Stimulated activated CD8-positive, alpha-beta memory T cell treated with anti-CD3 and anti-CD28 coated beads, Interleukin-12 subunit alpha, Interleukin-12 subunit beta, amount 100 ng/mL, for 4 hours (primary cell): ENCODE measurements around the gene PHF19.

Experiments used
- DNase-seq: peaks from one replicate; pipeline ENCODE4 v3.0.0-alpha.2; 2020; ENCODE audit warnings: low read depth

Gene PHF19

GRCh38 chr9:120852240-120853010, 24.6 kb downstream of the PHF19 start:
- no peak for DNase-seq

DNA sequence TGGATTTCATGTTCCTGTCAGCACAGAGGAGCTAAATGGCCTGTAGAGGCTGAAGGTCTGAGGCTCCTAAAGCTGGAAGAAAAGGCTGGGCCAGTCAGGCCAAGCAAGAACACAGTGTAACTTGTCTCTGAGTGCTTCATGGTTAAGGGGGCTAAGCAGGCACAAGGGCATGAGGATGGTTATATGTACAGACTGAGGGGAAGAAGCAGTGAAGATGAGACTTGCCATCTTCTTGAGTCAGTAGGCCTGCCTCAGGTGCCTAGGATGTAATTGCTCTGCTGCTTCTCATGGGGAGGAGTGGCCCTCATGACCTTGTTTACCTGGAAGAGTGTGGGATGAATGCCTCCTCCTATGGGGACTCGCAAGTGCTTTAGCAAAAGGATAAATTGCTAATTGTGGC, 25.5 kb downstream of the PHF19 start:
- no peak for DNase-seq

DNA sequence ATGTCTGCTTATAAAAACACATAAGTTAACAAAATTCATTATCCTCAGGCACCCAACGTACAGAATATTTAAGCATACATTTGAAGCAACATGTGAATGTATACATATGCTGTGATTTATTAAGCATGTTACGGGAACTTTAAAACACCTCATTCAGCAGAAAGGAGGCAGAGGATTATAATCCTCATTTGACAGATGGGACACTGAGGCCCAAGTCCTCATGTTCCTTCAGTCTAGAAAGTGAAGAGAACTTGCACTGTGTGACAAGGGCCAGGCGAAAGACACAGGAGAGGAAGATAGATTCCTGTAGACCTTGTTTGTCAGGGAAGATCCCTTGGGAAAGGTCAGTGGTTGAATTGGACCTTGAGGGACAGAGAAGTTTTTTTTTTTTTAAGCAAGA, 26.7 kb downstream of the PHF19 start:
- no peak for DNase-seq

DNA sequence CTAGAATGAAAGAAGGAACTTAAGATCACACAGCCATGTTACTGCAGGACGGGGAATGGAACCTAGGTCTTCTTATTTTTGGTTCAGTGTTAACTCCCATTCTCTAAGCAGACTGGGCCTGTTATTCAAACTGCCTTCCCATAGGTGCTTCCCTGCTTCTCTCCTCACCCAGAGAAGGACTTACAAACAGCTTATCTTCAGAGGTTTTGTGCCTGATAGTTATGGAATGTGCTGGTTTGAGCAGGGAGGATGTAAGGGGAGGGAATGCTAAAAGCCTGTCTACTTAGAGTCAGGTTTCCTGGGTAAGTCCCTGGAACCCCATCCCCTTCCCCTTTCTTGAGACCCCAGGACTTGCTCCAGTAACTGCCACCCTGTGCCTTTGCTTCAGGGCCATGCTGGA, 30.1 kb downstream of the PHF19 start:
- no peak for DNase-seq

GRCh38 chr9:120846251-120846889, 30.6 kb downstream of the PHF19 start:
- no peak for DNase-seq

- no peak for DNase-seq
Measured at GRCh38 chr9:120845255-120845654, 31.7 kb downstream of the PHF19 start.

DNA sequence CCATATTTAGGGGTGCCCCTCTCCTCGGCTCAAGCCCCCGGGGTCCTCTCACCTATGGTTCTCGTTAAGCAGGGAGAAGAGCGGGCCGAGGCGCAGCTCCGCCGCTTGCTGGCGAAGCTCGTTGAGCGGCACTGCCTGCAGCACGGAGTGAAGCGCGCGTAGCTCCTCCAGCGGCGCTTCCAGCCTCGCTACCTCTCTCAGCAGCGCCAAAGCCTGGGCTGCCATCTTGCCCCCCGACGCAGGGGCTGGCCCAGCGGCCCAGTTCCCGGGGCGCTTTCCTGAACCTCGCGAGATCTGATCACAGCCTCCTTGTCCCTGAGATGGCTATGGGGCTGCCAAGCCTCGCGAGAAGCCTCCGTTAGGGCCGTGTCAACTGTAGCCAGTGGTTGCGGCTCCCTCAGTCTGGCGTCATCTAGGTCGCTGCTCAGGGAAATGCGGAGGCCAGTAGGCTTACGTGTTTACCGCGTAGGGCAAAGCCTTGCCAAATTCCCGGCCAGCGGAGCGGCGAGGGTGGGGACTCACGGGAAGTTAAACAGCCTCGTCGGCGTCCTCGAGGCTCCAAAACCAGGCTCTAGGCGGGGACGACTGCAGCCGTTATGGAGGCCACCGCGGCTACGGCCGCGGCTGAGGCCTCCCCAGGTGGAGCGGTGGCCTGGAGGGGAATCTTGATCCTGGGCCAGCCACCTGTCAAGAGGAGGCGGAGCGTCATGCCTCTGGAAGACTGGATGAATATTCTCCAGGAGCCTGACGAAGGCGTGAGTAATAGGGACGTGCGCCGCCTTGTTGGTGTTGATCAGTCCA, 34.1 kb downstream of the PHF19 start, which contains the start of gene PSMD5:
Gene PSMD5, minus strand, starts transcription at position 238 of the 801 bp plus-strand sequence. Its CDS starts 13 bp downstream, at position 225.
- peak; percentile 88 for DNase-seq

- DNase-seq, result no peak
Measured at GRCh38 chr9:120841930-120842684, 34.9 kb downstream of the PHF19 start.

DNA sequence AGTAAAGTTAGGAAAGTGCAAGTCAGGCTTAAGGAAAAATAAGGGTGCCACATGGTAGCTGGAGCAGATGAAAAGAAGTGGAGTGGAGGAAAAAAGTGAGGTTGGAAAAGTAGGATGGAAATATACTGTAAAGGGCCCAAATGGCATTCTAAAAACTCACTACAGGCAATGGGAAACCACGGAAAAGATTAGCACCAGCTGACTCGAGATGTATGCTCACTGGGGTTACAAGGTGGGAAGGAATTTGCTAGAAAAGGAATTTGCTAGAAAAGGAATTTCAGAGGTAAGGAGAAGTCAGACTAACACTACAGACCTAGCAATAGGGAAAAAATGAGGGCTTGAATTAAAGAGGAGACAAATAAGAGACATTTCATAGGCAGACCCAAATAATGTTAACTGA, 37.8 kb downstream of the PHF19 start:
- no peak for DNase-seq

DNA sequence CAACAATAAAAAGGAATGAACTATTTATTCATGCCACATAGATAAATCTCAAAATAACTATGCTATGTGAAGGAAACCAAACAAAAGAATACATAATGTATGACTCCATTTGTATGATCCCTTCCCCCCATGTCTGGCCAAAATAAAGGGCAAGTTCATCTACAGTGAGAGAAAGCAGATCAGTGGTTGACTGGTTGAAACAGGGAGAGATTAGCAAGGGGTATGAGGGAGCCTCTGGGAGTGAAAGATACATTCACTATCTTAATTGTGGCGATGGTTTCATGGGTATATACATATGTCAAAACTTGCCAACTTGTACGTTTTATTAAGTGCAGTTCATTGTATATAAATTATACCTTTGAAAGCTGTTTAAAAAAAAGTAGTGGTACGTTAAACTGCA, 39.1 kb downstream of the PHF19 start:
- no peak for DNase-seq

DNA sequence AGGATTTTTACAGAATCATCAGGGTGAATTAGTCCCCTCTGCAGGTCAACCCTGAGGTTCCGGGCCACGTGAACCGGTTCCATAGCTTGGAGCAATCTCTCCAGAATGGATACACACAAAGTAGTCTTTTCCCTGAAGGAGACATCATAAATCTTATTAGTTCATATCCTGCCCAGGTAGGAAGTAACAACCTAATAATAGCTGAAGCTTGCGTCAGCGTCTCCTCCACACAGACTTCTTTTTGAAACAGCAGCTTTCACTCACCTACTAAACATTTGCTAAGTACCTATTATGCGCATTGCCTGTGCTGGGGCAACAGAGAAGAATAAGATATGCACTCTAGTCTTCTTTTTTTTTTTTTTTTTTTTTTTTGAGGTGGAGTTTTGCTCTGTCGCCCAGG, 43.7 kb downstream of the PHF19 start:
- no peak for DNase-seq

- no peak for DNase-seq
Measured at GRCh38 chr9:120832807-120833206, 44.2 kb downstream of the PHF19 start.

GRCh38 chr9:120830865-120831264, 46.1 kb downstream of the PHF19 start:
- no peak for DNase-seq

DNA sequence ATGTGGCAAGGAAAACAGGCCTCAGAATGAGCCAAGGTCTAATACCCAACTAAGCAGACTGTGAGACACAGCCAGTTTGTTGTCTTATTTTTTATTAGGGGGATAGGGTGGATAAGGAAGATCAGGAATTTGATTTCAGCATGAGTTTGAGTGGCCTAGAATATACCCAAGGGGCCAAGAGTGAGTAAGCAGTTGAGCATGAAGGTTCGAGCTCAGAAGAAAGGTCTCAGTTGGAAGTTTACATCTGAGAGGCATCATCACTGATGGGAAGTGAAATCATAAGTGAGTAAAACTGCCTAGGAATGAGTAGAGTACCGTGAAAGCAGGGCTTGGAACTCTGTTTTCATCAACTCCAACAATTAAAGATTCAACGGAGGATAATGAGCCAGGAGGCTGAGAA, 46.8 kb downstream of the PHF19 start:
- no peak for DNase-seq

GRCh38 chr9:120829650-120830049, 47.3 kb downstream of the PHF19 start:
- DNase-seq, result no peak

GRCh38 chr9:120820095-120820494, 56.9 kb downstream of the PHF19 start:
- DNase-seq, result no peak

DNA sequence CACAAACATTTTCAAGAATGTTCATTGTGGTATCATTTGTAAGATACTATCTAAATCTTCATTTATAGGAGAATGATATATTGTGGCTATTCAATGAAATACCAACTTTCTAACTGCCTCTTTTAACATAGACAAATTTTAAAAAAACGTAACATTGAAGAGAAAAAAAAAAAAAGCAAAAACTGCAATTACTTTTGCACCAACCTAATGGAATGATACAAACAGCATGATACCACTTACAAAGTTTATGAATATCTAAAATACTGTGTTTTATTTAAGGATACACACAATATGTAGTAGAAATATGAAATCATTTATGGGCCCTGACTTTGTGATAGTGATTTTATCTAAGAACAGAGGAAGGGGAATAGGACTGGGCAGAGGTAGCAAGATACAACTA, 58.4 kb downstream of the PHF19 start:
- no peak for DNase-seq

GRCh38 chr9:120815075-120815474, 61.9 kb downstream of the PHF19 start:
- no peak for DNase-seq

DNA sequence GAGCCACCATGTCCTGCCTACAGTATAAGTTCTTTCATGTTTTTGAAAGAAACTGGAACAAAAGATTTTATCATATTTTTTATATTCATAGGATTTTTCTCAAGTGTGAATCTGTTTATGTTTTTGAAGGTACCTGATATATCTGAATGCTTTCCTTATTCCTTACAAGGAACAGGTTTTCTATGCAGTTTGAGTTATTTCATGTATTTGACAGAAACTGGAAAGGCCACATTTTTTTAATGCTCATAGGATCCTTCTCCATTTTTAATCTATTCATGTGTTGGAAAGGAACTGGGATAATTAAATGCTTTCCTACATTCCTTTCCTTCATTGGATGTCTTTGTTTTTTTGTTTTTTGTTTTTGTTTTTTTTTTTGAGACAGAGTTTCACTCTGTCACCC, 68.1 kb downstream of the PHF19 start:
- DNase-seq, result no peak

DNA sequence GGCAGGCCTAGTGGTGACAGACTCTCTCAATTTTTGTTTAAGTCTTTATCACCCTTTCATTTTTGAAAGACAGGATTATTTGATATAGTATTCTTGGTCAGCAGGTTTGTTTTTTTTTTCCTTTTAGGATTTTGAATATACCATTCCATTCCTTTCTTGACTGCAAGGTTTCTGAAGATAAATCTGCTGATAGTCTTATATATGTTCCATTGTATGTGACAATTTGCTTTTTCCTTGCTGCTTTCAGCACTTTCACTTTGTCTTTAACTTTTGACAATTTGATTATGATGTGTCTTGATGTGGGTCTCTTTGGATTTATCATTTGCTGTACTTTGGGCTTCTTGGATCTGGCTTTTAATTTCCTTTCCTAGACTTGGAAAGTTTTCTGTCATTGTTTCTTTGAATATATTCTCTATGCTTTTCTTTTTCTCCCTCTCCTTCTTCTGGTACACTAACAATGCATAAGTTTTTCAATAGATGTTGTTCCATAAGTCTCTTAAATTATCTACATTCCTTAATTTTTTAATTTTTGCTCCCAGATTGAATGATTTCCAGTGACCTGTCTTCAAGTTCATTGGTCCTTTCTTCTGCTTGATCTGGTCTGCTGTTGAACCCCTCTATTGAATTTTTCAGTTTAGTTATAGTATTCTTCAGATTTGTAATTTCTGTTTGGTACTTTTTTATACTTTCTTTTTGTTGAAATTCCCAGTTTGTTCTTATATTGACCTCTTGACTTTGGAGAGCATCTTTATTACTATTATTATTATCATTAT, 69.2 kb downstream of the PHF19 start:
- DNase-seq, result no peak
